DOHH2 (cell line): ENCODE data around the gene RAD23B.

Experiments
- CTCF ChIP-seq: fragments of 200-600 bp; sonication (generic); IDR thresholded peaks from one replicate; pipeline ENCODE4 v1.5.1; 2014; ENCODE audit warnings: antibody characterized with exemption, mild to moderate bottlenecking, low read depth, low read length; ENCODE audit not compliant: poor library complexity, severe bottlenecking
- EZH2phosphoT487 ChIP-seq: fragments of 200-600 bp; sonication (generic); IDR thresholded peaks from 2 replicates; pipeline ENCODE4 v1.6.1; 2017; ENCODE audit warnings: borderline replicate concordance, mild to moderate bottlenecking, antibody characterized with exemption, low read length, moderate library complexity, mixed read lengths

DNA sequence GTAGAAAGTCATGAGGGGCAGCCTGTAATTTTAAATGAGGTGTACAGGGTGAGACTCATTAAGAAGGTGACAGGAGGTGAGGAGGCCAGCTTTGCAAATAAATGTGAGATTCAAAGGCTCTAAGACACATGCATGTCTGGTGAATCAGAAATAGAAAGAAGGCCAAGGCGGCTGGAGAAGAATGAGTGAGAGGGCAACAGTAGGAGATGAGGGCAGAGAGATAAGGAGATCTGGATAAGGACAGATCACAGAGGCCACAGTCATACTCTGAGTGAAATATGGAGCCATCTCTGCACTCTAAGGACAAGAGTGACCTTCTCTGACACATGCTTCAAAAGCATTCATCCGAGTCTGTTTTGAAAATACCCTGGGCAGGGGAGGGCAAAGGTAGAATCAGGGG is 90.7 kb downstream of the RAD23B start:
- TF ChIP-seq CTCF (no peak), EZH2phosphoT487 (no peak)
